Measurements from ENCODE around the gene B3GNT5.

B3GNT5 gene

DNA sequence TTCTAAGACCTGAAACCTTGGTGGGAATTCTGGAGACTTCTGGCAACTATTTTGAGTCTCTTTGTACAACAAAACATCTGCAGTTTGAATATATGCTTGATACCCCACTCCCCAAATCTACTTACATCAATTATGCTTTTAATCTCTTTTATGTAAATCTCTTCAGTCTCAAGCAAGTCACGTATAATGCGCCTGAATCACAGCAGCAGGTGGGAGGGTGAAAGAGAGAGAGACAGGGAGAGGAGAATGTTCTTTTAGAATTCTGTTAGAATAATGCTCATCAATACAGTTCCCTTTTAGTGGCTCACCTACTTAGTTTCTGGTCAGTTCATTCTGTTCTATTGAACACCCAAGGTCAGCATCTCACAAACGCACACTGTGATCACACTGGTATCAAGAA, 22.2 kb upstream of the B3GNT5 start:
- DNase-seq, result no peak

- no peak for DNase-seq
These were observed 19.1 kb upstream of the B3GNT5 start for GRCh38 chr3:183233966-183234365.

DNA sequence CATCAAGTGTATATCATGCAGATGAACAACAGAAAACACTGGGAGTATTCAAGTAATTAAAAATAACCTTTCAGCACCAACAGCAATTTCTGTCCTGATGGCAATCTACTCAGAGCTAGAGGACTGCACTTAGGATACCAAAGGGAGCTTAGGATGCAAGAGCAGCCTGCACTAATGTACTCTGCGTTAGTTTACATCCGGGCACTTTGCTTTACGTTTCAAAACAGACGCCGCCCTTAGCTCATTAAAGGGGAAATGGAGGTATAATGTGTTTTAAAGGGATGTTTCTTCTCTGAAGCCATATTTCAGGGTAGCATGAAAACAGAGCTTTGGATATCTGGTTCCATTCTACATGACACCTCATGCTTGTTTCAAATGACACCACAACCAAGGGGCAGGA, 14.0 kb upstream of the B3GNT5 start:
- DNase-seq, result no peak

DNA sequence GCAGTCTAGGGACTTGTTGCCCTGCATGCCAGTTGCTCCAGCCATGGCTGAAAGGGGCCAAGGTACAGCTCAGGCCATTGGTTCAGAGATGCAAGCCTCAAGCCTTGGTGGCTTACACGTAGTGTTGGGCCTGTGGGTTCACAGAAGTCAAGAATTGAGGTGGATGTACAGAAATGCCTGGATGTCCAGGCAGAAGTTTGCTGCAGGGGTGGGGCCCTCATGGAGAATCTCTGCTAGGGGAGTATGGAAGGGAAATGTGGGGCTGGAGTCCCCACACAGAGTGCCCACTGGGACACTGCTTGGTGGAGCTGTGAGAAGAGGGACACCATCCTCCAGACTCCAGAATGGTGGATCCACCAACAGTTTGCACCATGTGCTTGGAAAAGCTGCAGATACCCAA, 10.6 kb upstream of the B3GNT5 start:
- no peak for DNase-seq

DNA sequence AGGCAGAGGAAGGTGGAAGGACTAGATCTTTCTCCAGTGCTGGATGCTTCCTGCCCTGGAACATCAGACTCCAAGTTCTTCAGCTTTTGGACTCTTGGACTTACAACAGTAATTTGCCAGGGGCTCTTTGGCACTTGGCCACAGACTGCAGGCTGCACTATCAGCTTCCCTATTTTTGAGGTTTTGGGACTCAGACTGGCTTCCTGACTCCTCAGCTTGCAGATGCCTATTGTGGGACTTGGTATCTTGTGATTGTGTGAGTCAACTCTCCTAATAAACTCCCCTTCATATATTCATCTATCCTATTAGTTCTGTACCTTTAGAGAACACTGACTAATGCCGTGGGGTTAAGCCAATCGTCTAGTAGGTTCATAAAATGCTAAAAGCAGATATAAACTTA, 8.8 kb upstream of the B3GNT5 start:
- DNase-seq, result no peak

- no peak for DNase-seq
These were observed 8.0 kb upstream of the B3GNT5 start for GRCh38 chr3:183244981-183245476.

DNA sequence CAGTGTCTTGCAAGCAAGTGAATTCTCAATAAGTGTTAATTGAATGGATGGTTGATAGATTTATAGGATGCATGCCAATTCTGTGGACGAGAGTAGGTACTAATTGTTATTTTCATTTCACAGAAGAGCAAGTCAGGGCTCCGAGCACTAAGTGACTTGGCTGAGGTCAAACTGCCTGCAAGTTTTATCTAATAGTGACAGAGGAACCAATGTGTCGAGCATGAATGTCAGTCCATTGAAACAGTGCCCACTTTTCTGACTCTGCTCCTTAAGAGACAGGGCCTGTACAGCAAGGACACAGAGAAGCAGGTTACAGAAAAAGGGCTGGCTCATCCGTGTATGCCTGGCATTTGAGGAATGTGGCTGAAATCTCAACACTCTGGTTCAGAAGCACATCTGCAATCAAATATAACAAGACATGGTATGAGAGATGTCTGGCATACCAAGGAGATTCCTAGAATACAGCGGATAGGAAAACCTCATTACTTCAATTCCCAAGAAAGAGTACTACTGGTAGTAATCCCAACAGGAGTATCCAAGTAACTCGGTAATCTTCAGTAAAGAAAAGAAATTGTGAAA, 6.0 kb upstream of the B3GNT5 start:
- DNase-seq, result no peak

DNA sequence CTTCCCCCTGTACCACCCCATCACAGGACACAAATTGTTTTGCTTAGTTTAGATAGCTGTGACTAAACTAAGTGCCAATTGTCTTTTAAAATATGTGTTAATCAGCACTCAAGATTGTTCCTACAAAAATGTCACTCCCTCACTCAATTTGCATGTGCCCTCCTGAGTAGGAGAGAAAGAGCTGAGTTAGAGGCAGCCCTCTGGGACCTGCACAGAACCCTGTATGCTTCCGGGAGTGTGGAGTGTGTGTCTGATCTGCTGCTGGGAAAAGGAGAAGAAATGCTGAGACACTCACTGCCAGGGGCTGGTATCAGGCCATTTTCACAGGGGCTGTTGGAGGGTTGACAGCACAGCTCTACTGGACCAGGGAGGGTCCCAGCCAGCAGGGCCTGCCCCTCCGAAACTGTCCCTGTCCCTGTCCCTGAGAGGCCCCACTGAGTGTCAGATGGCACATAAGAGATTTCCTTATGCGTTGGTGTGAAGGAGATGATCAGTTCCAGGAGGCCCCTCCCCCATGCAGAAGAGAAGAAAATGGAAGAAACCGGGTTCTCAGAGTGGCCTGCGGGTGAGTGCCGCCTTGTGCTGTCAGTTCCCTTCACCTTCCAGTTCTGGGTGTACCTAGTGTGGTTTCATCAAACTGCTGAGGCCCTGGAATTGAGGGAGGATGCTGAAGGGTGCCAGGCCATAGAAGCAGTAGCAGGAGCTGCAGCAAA, 3.9 kb upstream of the B3GNT5 start:
- DNase-seq, result peak in 1 of 2 experiments; percentile 49

DNA sequence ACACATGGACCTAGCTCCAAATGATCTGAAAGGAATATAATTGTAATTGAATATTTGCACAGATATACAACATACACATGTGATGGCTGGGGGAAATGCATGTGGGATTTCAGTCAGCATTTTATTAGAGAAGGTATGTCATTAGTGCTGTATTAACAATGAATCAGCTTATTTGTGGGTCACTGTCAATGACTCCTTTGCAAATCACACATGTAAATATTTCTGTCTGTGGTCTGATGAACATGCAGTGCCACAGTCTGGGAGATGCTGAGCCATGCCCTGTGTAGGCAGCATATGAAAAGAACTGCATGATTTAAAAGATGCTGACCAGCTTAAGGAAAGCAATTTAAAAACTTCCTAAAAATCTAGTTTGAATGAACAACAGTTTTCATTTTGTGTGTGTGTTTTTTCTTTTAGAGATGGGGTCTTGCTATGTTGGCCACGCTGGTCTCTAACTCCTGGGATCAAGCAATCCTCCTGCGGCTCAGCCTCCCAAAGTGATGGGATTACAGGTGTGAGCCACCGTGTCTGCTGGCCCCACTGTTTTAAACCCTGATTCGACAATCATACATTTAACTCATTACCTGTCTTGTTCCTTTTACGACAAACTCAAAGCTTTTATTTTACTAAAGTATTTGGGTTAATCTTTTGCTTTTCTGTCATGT, 803 bp upstream of the B3GNT5 start:
- DNase-seq, result peak; percentile 4 to 35

DNA sequence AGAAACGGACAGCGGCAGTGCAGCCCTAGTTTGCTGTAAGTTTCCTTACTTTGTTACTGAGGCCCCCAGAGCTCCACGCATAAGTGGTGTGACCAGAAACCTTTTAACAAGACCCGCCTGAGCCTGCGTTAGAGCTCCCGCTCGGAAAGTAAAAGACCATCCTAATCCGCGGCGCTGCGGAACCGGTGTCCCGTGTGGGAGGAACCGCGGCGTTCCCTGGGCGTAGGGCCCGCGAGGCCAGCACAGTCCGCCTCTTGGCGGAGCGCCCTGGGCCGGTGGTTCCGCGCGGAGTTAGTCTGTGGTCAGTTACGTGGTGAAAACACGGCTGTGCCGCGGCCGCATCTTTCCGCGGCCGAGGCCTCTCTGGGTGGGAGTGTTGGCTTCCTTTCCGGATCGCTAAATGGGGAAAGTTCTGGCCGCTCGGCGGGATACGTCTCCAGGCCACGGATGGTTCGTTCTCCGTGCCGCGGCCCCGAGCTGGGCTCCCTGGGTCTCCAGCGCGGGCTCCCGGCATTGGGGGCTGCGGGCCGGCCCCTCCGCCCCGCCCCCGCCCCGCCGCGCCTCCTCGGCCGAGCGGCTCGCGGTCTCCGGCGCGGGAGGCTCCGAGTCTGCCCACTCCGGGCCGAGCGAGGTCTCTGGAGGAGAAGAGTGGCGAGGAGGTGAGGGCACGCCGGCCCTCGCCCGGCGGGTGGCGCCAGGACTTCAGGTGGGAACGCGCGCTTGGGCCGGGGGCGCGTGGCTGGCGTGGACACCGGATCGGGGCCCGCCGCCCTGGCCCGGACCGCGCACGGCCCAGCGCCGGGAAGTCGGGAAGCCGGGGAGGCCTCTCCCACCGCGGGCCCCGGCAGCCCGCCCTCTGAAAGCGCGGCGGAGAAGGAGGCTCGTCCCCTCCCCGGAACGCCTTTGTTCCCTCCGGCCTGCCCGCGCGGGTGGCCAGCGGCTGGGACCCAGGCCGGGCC, 754 bp downstream of the B3GNT5 start:
- DNase-seq, result peak in 1 of 2 experiments; percentile 77

- peak in 1 of 2 experiments; percentile 72 for DNase-seq
These were observed 1.7 kb downstream of the B3GNT5 start for GRCh38 chr3:183254487-183255347.

DNA sequence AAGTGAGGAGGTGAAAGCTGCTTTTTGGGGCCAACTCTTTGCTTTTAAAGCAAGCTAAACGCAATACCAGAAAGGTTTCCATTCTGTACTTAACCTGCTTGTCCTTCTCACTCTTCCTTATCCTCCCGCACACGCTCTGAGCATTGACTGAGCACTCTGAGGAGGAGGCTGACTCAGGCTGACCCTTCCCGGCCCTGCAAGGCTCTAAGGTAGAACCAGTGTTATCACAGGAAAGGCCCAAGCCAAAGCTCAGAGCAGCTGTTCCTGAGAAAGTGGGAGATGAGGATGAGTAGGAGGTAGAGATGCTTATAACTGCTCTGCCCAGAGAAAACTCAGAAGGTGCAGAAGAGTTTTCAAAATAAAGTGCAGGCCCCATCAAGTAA, 2.3 kb downstream of the B3GNT5 start:
- DNase-seq, result peak in 1 of 2 experiments; percentile 31

DNA sequence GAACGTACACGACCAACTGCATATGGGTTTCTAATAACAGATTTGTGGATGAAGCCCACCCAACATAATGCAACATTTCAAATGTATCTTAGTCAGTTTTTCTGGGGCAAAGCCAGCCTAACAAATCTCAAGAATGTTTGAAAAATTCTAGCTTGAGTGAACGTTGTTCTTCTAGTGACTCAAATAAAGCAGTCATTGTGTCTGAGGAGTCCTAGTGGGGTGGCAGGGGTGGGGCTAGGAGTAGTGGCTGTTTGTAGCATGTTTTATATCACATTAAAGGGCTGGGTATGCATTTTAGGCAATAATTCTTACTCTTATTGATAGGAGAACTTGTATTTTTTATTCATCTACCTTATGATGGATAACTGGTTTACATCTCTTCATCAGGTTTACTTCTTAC, 6.0 kb downstream of the B3GNT5 start:
- no peak for DNase-seq

DNA sequence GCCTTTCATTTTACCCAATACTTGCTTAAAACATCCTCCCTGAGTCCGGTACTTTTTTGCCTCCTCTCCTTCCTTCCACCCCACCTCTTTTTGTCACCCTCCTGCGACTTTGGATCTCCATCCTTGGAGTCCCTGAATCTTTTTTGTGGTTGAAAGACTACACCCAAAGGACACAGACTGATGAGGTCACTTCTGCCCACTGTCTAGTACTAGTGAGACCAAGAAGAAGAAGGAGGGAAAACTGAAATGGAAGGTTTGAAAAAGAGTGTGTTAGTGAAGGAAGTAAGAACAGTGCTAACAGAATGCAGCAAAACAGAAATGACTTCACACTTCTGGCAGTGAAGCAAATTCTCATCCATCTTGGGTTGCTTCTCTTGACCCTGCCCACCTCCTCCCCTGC, 6.6 kb downstream of the B3GNT5 start:
- DNase-seq, result no peak

- no peak for DNase-seq
These were observed 7.3 kb downstream of the B3GNT5 start for GRCh38 chr3:183260167-183260904.

DNA sequence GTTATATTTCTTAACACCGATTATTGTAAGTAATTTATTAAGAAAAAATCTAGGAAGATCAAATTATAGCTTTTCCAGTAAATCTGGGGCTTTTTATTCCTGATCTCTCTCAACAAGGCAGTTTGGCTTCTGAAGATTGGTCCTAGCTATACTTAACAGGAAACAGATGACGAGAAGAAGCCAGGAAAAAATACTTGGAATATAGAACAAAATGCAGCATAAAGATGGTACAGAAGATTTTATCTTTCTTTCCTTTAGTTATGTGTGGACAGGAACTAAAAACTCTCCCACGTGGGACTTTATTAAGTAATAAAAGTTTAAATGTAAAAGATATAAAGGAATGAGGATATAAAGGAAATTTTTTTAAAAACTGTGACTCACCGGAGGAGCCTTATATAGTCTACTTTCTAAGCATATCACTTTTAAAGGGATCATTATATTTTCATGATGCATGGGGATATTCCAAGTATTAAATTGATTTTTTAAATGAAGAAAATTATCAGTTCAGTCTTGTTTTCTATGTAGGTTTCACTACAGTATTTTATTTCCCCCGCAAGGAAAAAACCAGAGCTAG, 8.2 kb downstream of the B3GNT5 start:
- DNase-seq, result no peak

- DNase-seq, result no peak
These were observed 9.9 kb downstream of the B3GNT5 start for GRCh38 chr3:183262875-183263378.

GRCh38 chr3:183264268-183264667, 11.2 kb downstream of the B3GNT5 start:
- no peak for DNase-seq

GRCh38 chr3:183265157-183265642, 12.1 kb downstream of the B3GNT5 start:
- no peak for DNase-seq

DNA sequence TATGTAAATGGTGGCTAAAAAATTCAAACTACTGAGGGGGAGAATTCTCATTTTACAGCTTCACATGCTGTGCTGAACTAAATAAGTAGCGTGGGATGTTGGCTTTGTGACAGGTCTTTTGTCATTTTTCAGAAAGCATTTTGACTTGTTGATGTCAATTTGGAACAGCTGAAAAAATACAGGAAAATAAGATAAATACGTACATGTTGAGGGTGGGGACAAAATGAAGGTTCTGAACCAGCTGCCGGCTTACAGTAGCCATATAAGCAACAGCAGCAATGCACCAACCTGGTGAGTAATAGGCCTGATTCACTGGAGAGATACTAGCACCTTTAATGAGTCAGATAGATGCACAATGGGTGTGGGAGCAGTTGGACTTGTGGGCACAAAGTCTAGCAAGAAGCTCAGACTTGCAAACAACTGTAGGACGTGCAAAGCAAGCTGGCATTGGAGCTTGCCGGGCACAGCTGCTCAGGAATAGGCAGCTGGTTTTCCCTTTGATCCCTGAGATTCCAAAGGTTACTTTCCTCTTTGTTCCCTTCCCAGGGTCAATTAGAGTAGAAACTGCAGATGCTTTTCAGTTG, 12.9 kb downstream of the B3GNT5 start:
- DNase-seq, result peak in 1 of 2 experiments; percentile 23

Data from NCI-H526 (cell line).